HEK293 (cell line): ENCODE data around the gene RRH.

Experiments
- ATF2 ChIP-seq: fragments of 450-650 bp; formaldehyde crosslinking; IDR thresholded peaks from 2 replicates; pipeline ENCODE4 v1.5.1; 2016; ENCODE audit warnings: missing biosample characterization, missing genetic modification characterization, low read depth
- ELK4 ChIP-seq: IDR thresholded peaks from 2 replicates; pipeline ENCODE4 v1.6.1; 2011; ENCODE audit warnings: mild to moderate bottlenecking, low read depth, low read length, borderline replicate concordance
- GFI1B ChIP-seq: fragments of 450-650 bp; formaldehyde crosslinking; IDR thresholded peaks from 2 replicates; pipeline ENCODE4 v1.5.1; 2016; ENCODE audit warnings: missing biosample characterization, missing genetic modification characterization
- KLF1 ChIP-seq: fragments of 450-650 bp; formaldehyde crosslinking; IDR thresholded peaks from 2 replicates; pipeline ENCODE4 v1.5.1; 2016; ENCODE audit warnings: missing biosample characterization, missing genetic modification characterization
- KLF8 ChIP-seq: fragments of 450-650 bp; formaldehyde crosslinking; IDR thresholded peaks from 2 replicates; pipeline ENCODE4 v1.5.1; 2016; ENCODE audit warnings: missing biosample characterization, missing genetic modification characterization
- PRDM1 ChIP-seq: fragments of 450-650 bp; formaldehyde crosslinking; IDR thresholded peaks from 2 replicates; pipeline ENCODE4; 2016; ENCODE audit warnings: missing biosample characterization, missing genetic modification characterization
- TSHZ1 ChIP-seq: fragments of 450-650 bp; formaldehyde crosslinking; IDR thresholded peaks from 2 replicates; pipeline ENCODE4 v1.5.1; 2016; ENCODE audit warnings: missing biosample characterization, missing genetic modification characterization, borderline replicate concordance
- ZBTB11 ChIP-seq: fragments of 450-650 bp; formaldehyde crosslinking; conservative IDR thresholded peaks from 2 replicates; pipeline ENCODE4 v1.5.1; 2016; ENCODE audit warnings: low read depth, missing biosample characterization, missing genetic modification characterization
- ZBTB21 ChIP-seq: fragments of 450-650 bp; formaldehyde crosslinking; IDR thresholded peaks from 2 replicates; pipeline ENCODE4 v1.5.1; 2017; ENCODE audit warnings: missing biosample characterization, missing genetic modification characterization
- ZBTB44 ChIP-seq: fragments of 450-650 bp; IDR thresholded peaks from 2 replicates; pipeline ENCODE4 v1.5.1; 2018; ENCODE audit warnings: missing biosample characterization, mild to moderate bottlenecking, missing genetic modification characterization
- ZBTB6 ChIP-seq: fragments of 450-650 bp; formaldehyde crosslinking; IDR thresholded peaks from 2 replicates; pipeline ENCODE4 v1.5.1; 2017; ENCODE audit warnings: missing biosample characterization, missing genetic modification characterization
- ZEB2 ChIP-seq: fragments of 450-650 bp; formaldehyde crosslinking; IDR thresholded peaks from 2 replicates; pipeline ENCODE4 v1.5.1; 2016; ENCODE audit warnings: missing biosample characterization, missing genetic modification characterization
- ZNF19 ChIP-seq: fragments of 450-650 bp; formaldehyde crosslinking; IDR thresholded peaks from 2 replicates; pipeline ENCODE4; 2016; ENCODE audit warnings: missing biosample characterization, missing genetic modification characterization, low read depth
- ZNF2 ChIP-seq: fragments of 450-650 bp; formaldehyde crosslinking; IDR thresholded peaks from 2 replicates; pipeline ENCODE4 v1.5.1; 2016; ENCODE audit warnings: missing biosample characterization, missing genetic modification characterization
- ZNF23 ChIP-seq: fragments of 450-650 bp; formaldehyde crosslinking; IDR thresholded peaks from 2 replicates; pipeline ENCODE4 v1.5.1; 2016; ENCODE audit warnings: missing biosample characterization, missing genetic modification characterization, borderline replicate concordance
- ZNF610 ChIP-seq: fragments of 450-650 bp; formaldehyde crosslinking; IDR thresholded peaks from 2 replicates; pipeline ENCODE4 v1.5.1; 2016; ENCODE audit warnings: missing biosample characterization, missing genetic modification characterization, borderline replicate concordance
- ZNF639 ChIP-seq: fragments of 450-650 bp; formaldehyde crosslinking; IDR thresholded peaks from 2 replicates; pipeline ENCODE4 v1.5.1; 2016; ENCODE audit warnings: missing biosample characterization, missing genetic modification characterization

RRH gene

GRCh38 chr4:109815151-109816081 lies 12.4 kb upstream of the RRH start, which contains the start of gene GAR1 (continued):
- TF ChIP-seq ZNF639 (tag by site-specific recombination), result no peak
- peak; percentile 45; the same call in 1 of the 2 replicates for TF ChIP-seq ZEB2
- peak; percentile 89 for TF ChIP-seq ZBTB21 (tag by site-specific recombination)
- TF ChIP-seq ZNF19 (tag by site-specific recombination), result no peak
- TF ChIP-seq TSHZ1 (tag by site-specific recombination), result no peak
- TF ChIP-seq ELK4, result no peak; the same call in 1 of the 2 replicates
- TF ChIP-seq ZNF23 (tag by site-specific recombination), result no peak
- no peak for TF ChIP-seq ZNF2
- no peak for TF ChIP-seq GFI1B (tag by site-specific recombination)
- TF ChIP-seq KLF8 (tag by site-specific recombination), result peak; percentile 44; the same call in 1 of the 2 replicates
- TF ChIP-seq ZNF610 (tag by site-specific recombination), result no peak
- peak; percentile 14; the same call in 1 of the 2 replicates for TF ChIP-seq ZBTB44 (tag by site-specific recombination)
- TF ChIP-seq ATF2, result 0 out of 2 replicates have a peak, but pooled peaks have one; percentile 25
- TF ChIP-seq ZBTB11 (tag by site-specific recombination), result peak; percentile 91
- no peak for TF ChIP-seq ZBTB6 (tag by site-specific recombination)
- TF ChIP-seq KLF1 (tag by site-specific recombination), result peak; percentile 75
- TF ChIP-seq PRDM1 (tag by site-specific recombination), result no peak
